ENCODE measurements around the gene APIP.

APIP gene

GRCh38 chr11:34891611-34892010 is 24.6 kb downstream of the APIP start:
- in situ Hi-C loops (cut with HindIII; ENCODE audit: low sequenced_read_pairs) = no loop called here
- DNase-seq (ENCODE audit: low read depth, low spot score) = no peak
- no peak overlapping the region for H3K4me3 ChIP-seq (ENCODE audit: low read depth, low read length)
- TF ChIP-seq CTCF (IDR thresholded peaks at IDR 0.05; ENCODE audit: low read depth, low read length) = no peak

GRCh38 chr11:34890812-34891211 is 25.4 kb downstream of the APIP start:
- in situ Hi-C loops (cut with HindIII; ENCODE audit: low sequenced_read_pairs) = no loop called here
- peak; percentile 58 for DNase-seq (ENCODE audit: low read depth, low spot score)

GRCh38 chr11:34890089-34890488 is 26.1 kb downstream of the APIP start:
- DNase-seq (ENCODE audit: low read depth, low spot score) = no peak
- no peak overlapping the region for H3K4me3 ChIP-seq (ENCODE audit: low read depth, low read length)
- TF ChIP-seq CTCF (IDR thresholded peaks at IDR 0.05; ENCODE audit: low read depth, low read length) = peak; percentile 41
- in situ Hi-C loops (cut with HindIII; ENCODE audit: low sequenced_read_pairs) = no loop called here

More at GRCh38 chr11:34890812-34891211, 25.4 kb downstream of the APIP start:
- no peak overlapping the region for H3K4me3 ChIP-seq (ENCODE audit: low read depth, low read length)
- TF ChIP-seq CTCF (IDR thresholded peaks at IDR 0.05; ENCODE audit: low read depth, low read length) = peak; percentile 35

GRCh38 chr11:34887260-34887659 is 28.9 kb downstream of the APIP start:
- in situ Hi-C loops (cut with HindIII; ENCODE audit: low sequenced_read_pairs) = no loop called here
- no peak overlapping the region for H3K4me3 ChIP-seq (ENCODE audit: low read depth, low read length)
- no peak for TF ChIP-seq CTCF (IDR thresholded peaks at IDR 0.05; ENCODE audit: low read depth, low read length)
- no peak for DNase-seq (ENCODE audit: low read depth, low spot score)

GRCh38 chr11:34886609-34887008 is 29.6 kb downstream of the APIP start:
- in situ Hi-C loops (cut with HindIII; ENCODE audit: low sequenced_read_pairs) = no loop called here
- no peak for TF ChIP-seq CTCF (IDR thresholded peaks at IDR 0.05; ENCODE audit: low read depth, low read length)
- no peak overlapping the region for H3K4me3 ChIP-seq (ENCODE audit: low read depth, low read length)
- DNase-seq (ENCODE audit: low read depth, low spot score) = no peak

GRCh38 chr11:34881900-34882299 is 34.3 kb downstream of the APIP start:
- no peak for DNase-seq (ENCODE audit: low read depth, low spot score)
- in situ Hi-C loops (cut with HindIII; ENCODE audit: low sequenced_read_pairs) = no loop called here
- no peak overlapping the region for H3K4me3 ChIP-seq (ENCODE audit: low read depth, low read length)
- TF ChIP-seq CTCF (IDR thresholded peaks at IDR 0.05; ENCODE audit: low read depth, low read length) = no peak

Measured in astrocyte of the spinal cord (primary cell).